Activated naive CD8-positive, alpha-beta T cell treated with anti-CD3 and anti-CD28 coated beads, Interleukin-2, amount 50 U/mL, for 24 hours (primary cell): ENCODE data around the gene KMT5C.

Experiments used
- ATAC-seq: fragments of 150-1000 bp; cut with Tn5 transposase; one replicate; pipeline ENCODE4 v1.10.0; 2021
- DNase-seq: peaks from one replicate; pipeline ENCODE4 v3.0.0; 2021
- H3K27ac Mint-ChIP-seq: one replicate; pipeline ENCODE4 v1.8.0; 2021; ENCODE audit warnings: mild to moderate bottlenecking, mixed read lengths
- H3K27me3 Mint-ChIP-seq: one replicate; pipeline ENCODE4 v1.8.0; 2021; ENCODE audit warnings: mixed read lengths
- H3K36me3 Mint-ChIP-seq: one replicate; pipeline ENCODE4 v1.8.0; 2021; ENCODE audit warnings: low read depth, mixed read lengths
- H3K4me1 Mint-ChIP-seq: one replicate; pipeline ENCODE4 v1.8.0; 2021; ENCODE audit warnings: mixed read lengths
- H3K4me3 Mint-ChIP-seq: one replicate; pipeline ENCODE4 v1.8.0; 2021; ENCODE audit warnings: mild to moderate bottlenecking, moderate library complexity, mixed read lengths
- H3K9me3 Mint-ChIP-seq: one replicate; pipeline ENCODE4 v1.8.0; 2021; ENCODE audit warnings: mixed read lengths

Gene KMT5C

DNA sequence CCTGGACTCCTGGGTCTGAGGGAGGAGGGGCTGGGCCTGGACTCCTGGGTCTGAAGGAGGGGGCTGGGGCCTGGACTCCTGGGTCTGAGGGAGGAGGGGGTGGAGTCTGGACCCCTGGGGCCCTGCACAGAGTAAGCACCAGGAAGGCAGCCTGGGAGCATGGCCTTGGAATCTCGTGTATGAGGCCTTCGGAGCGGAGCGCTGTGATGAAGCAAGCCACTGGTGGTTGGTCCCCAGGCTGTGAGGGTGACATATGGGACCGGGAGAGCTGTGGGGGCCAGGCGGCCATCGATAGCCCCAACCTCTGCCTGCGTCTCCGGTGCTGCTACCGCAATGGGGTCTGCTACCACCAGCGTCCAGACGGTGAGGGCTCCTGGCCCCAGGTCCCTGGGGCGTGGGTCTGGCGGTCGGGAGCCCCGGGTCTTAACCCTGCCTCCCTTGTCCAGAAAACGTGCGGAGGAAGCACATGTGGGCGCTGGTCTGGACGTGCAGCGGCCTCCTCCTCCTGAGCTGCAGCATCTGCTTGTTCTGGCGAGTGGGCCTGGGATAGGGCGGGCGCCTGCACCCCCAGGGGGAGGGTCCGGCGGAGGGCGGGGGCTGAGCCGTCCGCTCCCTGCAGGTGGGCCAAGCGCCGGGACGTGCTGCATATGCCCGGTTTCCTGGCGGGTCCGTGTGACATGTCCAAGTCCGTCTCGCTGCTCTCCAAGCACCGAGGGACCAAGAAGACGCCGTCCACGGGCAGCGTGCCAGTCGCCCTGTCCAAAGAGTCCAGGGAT lies 37.9 kb downstream of the KMT5C start:
- H3K27me3 Mint-ChIP-seq = peaks cover 12% of the 10 kb centered on the region
- H3K4me1 Mint-ChIP-seq = peaks cover 14% of the 10 kb centered on the region
- H3K9me3 Mint-ChIP-seq = no peaks in the 10 kb centered on the region
- peaks cover 4% of the 10 kb centered on the region for H3K36me3 Mint-ChIP-seq
- no peak for DNase-seq
- ATAC-seq = no peak
- H3K27ac Mint-ChIP-seq = no peak overlapping the region
- H3K4me3 Mint-ChIP-seq = no peak overlapping the region

DNA sequence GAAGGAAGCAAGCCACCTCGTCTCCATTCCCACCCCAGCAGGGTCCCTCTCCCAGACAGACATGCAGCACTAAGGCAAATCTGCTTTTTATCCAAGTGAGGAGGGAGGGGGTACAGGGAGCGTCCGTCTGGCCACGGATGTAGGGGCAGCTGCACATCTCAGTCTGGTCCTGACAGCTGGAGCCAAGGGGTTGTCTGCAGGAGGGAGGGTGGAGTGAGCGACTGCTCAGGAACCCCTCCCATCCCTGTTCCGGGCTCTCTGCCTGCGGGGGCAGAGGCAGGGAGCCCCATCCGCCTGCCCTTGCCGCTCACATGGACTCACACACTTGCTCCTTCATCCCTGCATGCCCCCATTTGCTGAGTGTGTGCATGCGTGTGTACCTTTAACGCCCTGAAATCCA lies 39.5 kb downstream of the KMT5C start:
- DNase-seq = no peak
- Mint-ChIP-seq H3K4me3 (no peak overlapping the region), H3K27ac (no peak overlapping the region), H3K27me3 (peaks cover 5% of the 10 kb centered on the region), H3K4me1 (peaks cover 17% of the 10 kb centered on the region), H3K9me3 (no peaks in the 10 kb centered on the region), H3K36me3 (peaks cover 4% of the 10 kb centered on the region)
- no peak for ATAC-seq

DNA sequence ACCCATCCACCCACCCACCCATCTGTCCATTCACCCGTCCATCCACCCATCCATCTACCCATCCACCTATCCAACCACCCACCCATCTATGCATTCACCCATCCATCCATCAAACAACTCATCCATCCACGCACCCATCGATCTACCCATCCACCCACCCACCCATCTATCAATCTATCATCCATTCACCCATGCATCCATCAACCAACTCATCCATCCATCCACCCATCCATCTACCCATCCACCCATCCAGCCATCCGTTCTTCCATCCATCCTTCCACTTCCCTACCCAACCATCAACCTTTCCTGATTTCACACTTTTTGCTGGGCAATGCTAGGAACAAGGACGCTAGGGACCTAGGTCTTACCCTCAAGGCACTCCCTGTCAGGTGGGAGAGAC lies 42.3 kb downstream of the KMT5C start:
- Mint-ChIP-seq H3K9me3 (no peaks in the 10 kb centered on the region), H3K27ac (no peak overlapping the region), H3K27me3 (peaks cover 2% of the 10 kb centered on the region), H3K4me3 (peak overlapping the region; percentile 85), H3K4me1 (peaks cover 30% of the 10 kb centered on the region), H3K36me3 (peaks cover 19% of the 10 kb centered on the region)
- DNase-seq (no peak), ATAC-seq (no peak)

DNA sequence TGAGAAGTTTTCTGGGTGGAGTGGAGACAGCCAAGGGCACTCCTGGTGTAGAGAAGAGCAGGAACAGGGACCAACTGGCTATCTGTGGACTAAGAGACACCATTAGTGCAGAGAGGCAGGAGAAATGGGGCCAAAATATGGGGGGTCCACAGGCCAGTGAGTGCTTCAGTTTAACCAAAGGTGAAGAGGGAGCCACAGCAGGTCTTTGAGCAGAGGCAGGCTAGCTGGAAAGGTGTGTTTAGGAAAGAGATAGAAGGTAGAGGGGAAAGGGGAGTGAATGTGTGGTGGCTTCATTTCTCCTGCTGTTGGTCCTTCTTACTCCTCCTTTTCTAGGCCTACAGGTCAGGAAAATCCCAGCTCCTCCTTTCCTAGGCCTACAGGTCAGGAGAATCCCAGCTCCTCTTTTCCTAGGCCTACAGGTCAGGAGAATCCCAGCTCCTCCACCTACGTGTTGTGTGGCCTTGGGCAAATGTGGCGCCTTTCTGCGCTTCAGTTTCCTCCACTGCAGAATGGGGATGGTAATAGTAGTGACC lies 42.9 kb downstream of the KMT5C start:
- Mint-ChIP-seq H3K27ac (peak overlapping the region; percentile 92), H3K4me3 (peak overlapping the region; percentile 85), H3K4me1 (peaks cover 36% of the 10 kb centered on the region), H3K36me3 (peaks cover 24% of the 10 kb centered on the region), H3K27me3 (peaks cover 2% of the 10 kb centered on the region), H3K9me3 (no peaks in the 10 kb centered on the region)
- ATAC-seq (no peak), DNase-seq (no peak)

DNA sequence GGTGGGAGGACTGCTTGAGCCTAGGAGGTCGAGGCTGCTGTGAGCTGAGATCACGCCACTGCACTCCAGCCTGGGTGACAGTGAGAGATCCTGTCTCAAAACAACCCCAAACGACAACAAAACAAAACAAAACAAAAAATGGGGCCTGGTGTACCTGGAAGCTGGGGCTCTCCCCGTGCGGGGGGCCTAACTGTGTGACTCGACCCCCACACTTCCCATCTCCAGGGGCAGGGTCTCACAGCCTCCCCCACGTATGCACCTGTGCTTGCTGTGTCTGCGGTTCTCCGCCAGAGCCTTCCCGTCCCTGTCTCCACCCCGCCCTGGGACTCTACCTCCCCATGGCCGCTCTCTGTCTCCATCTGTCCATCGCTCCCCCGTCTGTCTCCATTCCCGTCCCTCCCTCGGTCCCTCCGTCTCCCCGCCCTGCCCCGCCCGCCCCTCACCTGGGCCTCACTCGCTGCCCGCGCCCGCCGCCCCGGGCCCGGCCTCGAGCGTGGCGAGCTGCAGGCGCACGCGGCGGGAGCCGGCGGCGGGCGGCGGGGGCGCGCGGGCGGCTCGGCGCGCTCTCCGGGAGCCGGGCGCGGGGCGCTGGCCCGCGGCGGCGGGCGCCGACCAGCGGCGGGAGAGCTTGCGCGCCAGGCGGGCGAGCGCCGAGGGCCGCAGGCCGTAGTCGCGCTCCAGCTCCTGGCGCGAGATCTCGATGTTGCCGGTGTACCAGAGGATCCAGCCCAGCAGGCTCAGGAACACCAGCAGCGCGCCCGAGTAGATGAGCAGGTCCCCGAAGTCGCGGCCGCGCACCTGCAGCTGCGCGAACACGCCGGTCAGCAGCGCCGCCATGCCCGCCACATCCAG lies 43.8 kb downstream of the KMT5C start:
- DNase-seq = peak; percentile 63
- H3K4me3 Mint-ChIP-seq = peak overlapping the region; percentile 85
- peaks cover 2% of the 10 kb centered on the region for H3K27me3 Mint-ChIP-seq
- H3K9me3 Mint-ChIP-seq = no peaks in the 10 kb centered on the region
- ATAC-seq = peak; percentile 7
- peaks cover 34% of the 10 kb centered on the region for H3K36me3 Mint-ChIP-seq
- peak overlapping the region; percentile 92 for H3K27ac Mint-ChIP-seq
- peaks cover 43% of the 10 kb centered on the region for H3K4me1 Mint-ChIP-seq

DNA sequence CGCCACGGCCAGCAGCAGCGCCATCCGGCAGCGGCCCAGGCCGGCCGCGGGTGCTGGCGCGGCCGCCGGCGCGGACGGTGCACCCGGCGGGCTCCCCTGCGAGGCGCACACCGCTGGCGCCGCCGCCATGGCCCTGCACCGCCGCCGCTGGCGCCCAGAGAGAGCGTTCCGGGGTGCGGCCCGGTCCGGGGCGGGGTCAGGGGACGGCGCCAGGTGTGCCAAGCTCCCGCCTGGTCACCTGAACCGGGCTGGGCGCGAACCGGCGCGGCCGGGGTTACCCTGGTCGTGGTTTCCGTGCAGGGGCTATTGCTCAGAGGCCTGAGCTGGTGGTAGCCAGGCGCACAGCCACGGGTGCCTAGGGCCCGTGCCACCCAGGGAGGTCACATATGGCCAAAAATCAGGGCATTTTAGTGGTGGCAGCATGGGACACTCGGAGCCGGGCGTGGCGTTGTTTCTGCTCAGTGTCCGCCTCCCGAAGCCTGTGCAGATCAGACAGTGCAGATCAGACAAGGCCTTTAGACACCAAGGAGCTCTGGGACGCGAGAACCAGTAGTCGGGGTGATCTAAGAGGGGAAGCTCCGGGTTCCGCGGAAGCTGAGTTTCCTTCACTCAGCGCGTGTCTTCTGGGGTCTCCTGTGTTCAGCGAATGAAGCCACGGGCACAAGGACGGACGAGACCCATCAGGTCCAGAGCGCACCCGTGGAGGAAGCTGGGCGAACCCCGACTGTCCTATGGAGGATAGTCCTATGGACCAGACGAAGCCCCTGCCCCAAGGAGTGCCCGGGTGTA lies 44.6 kb downstream of the KMT5C start, which contains the start of gene TMEM238:
Gene TMEM238, minus strand, starts transcription at position 162 of the 789 bp plus-strand sequence. Its CDS starts 33 bp downstream, at position 129.
- Mint-ChIP-seq H3K36me3 (peaks cover 39% of the 10 kb centered on the region), H3K27me3 (peaks cover 2% of the 10 kb centered on the region), H3K9me3 (no peaks in the 10 kb centered on the region), H3K27ac (peak within 1 kb of the TSS; percentile 99), H3K4me3 (peak within 1 kb of the TSS; percentile 97), H3K4me1 (peaks cover 50% of the 10 kb centered on the region)
- peak; percentile 58 for DNase-seq
- peak; percentile 9 for ATAC-seq

DNA sequence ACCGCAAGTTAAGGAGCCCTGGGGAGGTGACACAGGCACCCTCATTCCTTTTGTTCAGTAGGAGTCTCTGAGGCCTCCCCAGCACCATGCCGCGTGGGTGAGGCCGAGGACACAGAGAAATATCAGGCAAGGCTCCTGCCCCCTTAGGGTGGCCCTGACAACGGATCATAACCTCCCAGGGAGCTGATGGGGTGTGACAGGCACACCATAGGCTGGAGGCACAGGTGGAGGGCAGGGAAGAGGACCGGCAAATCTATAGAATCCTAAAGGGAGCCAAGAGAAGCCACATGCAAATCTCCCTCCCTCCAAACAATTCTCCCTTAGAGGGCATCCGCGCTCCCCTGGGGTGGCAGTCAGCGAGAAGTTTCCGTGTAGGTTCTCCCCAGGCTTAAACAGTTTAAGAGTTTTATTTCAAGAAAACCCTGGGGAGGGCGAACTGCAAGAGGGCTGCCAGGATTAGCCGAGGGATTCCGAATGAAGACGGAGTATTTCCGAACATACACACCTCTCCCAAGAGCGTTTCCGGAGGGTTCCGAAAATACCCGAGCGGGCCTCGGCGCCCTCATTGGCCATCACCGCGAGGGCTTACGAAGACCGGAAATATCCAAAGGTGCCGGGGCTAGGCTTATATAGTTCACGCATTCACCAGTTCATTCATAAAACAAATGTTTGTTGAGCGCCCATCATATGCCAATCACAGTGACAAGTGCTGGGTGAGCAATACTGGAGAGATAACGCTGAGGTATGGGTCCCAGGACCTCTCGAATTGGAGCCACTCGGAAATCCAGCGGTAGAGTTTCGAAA lies 45.4 kb downstream of the KMT5C start:
- H3K4me1 Mint-ChIP-seq = peaks cover 58% of the 10 kb centered on the region
- ATAC-seq (peak; percentile 75), DNase-seq (peak; percentile 96)
- peaks cover 46% of the 10 kb centered on the region for H3K36me3 Mint-ChIP-seq
- H3K9me3 Mint-ChIP-seq = no peaks in the 10 kb centered on the region
- H3K27me3 Mint-ChIP-seq = peaks cover 2% of the 10 kb centered on the region
- H3K4me3 Mint-ChIP-seq = peak overlapping the region; percentile 97
- peak overlapping the region; percentile 99 for H3K27ac Mint-ChIP-seq

DNA sequence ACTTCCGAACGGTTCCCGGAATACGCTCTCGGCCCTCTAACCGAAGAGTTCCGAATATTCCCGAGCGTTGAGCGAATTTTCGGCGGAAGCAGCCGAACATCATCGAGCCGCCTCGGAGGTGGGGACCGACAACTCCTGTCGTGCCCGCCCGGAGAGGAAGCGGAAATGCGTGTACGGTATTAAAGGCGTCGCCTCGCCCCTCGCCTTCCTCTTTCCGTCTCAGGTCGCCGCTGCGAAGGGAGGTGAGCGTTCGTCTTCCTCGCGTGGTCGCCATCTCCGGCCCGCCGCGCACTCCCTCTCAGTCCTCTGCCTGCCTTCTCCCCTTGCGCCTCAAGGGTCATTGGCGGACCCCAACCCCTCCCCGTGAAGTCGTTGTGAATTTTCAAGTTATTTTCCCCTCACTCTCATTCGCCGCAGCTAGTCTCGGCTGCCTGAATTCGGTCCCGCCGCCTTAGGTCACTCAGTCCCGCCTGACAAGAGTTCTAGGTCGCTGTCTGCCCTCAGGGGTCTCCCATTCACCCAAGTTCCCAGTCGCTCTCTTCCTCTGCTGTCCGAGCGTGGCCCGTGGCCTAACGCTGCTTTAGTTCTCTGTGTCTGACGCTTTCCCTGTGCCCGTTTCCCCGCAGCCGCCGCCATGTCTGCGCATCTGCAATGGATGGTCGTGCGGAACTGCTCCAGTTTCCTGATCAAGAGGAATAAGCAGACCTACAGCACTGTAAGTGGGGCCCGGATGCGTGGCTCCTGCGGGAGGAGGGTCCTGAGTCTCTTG lies 46.2 kb downstream of the KMT5C start, which contains the start of gene RPL28:
Gene RPL28, plus strand, starts transcription at position 209 of the 769 bp plus-strand sequence. Its CDS starts 426 bp downstream, at position 635.
- H3K27me3 Mint-ChIP-seq = peaks cover 2% of the 10 kb centered on the region
- peak within 1 kb of the TSS; percentile 97 for H3K4me3 Mint-ChIP-seq
- peak within 1 kb of the TSS; percentile 99 for H3K27ac Mint-ChIP-seq
- H3K4me1 Mint-ChIP-seq = peaks cover 61% of the 10 kb centered on the region
- peak; percentile 98 for DNase-seq
- ATAC-seq = peak; percentile 60
- H3K9me3 Mint-ChIP-seq = no peaks in the 10 kb centered on the region
- peaks cover 50% of the 10 kb centered on the region for H3K36me3 Mint-ChIP-seq

DNA sequence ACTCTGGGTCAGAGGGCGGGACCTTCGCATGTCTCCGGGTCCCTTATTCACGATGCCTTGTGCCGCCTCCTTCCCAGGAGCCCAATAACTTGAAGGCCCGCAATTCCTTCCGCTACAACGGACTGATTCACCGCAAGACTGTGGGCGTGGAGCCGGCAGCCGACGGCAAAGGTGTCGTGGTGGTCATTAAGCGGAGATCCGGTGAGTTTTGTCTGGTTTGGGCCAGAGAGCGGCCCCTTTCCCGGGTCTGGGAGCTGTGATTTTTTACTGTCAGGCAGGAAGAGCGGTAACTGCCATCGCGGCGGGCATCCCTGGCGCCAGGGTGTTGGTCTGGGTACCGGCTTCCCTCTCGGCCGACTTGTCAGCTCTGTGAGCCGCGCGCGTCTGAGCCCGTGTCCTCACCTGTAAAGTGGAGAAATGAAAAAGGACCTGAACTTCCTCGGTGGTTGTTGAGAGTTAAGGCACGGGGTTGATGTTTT lies 46.9 kb downstream of the KMT5C start:
- Mint-ChIP-seq H3K27ac (peak overlapping the region; percentile 99), H3K36me3 (peaks cover 49% of the 10 kb centered on the region), H3K4me3 (peak overlapping the region; percentile 97), H3K9me3 (no peaks in the 10 kb centered on the region), H3K4me1 (peaks cover 61% of the 10 kb centered on the region), H3K27me3 (peaks cover 2% of the 10 kb centered on the region)
- no peak for DNase-seq
- no peak for ATAC-seq

DNA sequence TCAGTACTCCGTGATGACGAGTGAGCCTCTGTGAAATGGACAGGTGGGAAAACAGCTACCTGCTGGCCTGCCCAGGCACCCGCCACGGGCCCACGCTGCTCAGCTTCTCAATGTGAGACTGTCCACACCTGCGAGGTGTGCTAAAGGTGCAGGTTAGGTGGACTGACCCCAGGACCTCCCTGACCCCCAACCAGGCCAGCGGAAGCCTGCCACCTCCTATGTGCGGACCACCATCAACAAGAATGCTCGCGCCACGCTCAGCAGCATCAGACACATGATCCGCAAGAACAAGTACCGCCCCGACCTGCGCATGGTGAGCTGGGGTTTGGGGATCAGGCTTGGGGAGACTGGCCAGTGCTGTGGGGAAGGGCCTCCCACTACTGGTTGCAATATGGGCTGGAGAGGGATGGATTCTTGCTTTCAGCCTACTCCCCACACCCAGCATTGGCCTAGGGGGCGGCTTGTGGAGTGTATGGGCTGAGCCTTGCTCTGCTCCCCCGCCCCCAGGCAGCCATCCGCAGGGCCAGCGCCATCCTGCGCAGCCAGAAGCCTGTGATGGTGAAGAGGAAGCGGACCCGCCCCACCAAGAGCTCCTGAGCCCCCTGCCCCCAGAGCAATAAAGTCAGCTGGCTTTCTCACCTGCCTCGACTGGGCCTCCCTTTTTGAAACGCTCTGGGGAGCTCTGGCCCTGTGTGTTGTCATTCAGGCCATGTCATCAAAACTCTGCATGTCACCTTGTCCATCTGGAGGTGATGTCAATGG lies 48.2 kb downstream of the KMT5C start:
- ATAC-seq (no peak), DNase-seq (no peak)
- no peaks in the 10 kb centered on the region for H3K9me3 Mint-ChIP-seq
- H3K4me3 Mint-ChIP-seq = peak overlapping the region; percentile 97
- peaks cover 48% of the 10 kb centered on the region for H3K36me3 Mint-ChIP-seq
- H3K4me1 Mint-ChIP-seq = peaks cover 49% of the 10 kb centered on the region
- H3K27ac Mint-ChIP-seq = peak overlapping the region; percentile 99
- peaks cover 2% of the 10 kb centered on the region for H3K27me3 Mint-ChIP-seq

DNA sequence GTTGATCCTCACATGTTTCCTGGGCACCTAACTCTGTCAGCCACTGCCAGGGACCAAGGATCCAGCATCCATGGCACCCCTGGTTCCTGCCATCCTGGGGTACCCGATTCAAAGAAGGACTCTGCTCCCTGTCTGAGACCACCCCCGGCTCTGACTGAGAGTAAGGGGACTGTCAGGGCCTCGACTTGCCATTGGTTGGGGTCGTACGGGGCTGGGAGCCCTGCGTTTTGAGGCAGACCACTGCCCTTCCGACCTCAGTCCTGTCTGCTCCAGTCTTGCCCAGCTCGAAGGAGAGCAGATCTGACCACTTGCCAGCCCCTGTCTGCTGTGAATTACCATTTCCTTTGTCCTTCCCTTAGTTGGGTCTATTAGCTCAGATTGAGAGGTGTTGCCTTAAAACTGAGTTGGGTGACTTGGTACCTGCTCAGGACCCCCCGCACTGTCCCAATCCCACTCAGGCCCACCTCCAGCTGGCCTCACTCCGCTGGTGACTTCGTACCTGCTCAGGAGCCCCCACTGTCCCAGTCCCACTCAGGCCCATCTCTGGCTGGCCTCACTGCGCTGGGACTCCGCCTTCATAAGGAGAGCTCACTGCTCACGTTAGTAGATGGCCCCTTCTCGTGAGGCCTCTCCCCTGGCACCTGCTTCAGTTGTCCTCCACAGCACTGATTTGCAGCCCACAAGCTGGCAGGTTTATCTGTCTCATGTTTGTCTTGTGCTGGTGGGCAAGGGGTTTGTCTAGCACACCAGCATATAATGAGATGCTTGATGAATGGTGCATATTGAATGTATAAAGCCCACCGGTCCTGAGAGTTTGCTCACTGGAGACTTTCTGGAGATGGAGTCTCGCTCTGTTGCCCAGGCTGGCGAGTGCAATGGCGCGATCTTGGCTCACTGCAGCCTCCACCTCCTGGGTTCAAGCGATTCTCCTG lies 50.0 kb downstream of the KMT5C start:
- DNase-seq (no peak), ATAC-seq (no peak)
- Mint-ChIP-seq H3K27ac (peak overlapping the region; percentile 99), H3K27me3 (peaks cover 2% of the 10 kb centered on the region), H3K4me3 (peak overlapping the region; percentile 51), H3K4me1 (peaks cover 42% of the 10 kb centered on the region), H3K36me3 (peaks cover 48% of the 10 kb centered on the region), H3K9me3 (no peaks in the 10 kb centered on the region)
